A549 (cell line): ENCODE results near the gene SS18L1. TPM values are rescaled to one million over a fixed set of nuclear protein-coding genes. Genes with fewer than 3 reads are reported as not detected.

Source experiments
- ATAC-seq, 2 experiments: fragments of 200-7000 bp in 1 of 2; fragments of >200 bp in 1 of 2; cut with Nextera tagmentation in 1 of 2; cut with Tn5 transposase in 1 of 2; 3 replicates each; pipeline versions ENCODE4 v1.8.0 to v1.9.1; 2018 to 2020; ENCODE audit warnings: mild to moderate bottlenecking in 1 of 2, moderate library complexity in 1 of 2
- CTCF ChIA-PET: fragments of 300-600 bp; sonication (Branson Sonifier 250); formaldehyde crosslinking; extraction: SDS; loops from one replicate; lab custom pipeline; 2021; ENCODE audit warnings: antibody characterized with exemption, inconsistent platforms; lab: Yijun Ruan, JAX
- POLR2A ChIA-PET: fragments of 350-600 bp; formaldehyde crosslinking; extraction: SDS; loops from one replicate; lab custom pipeline; 2021; ENCODE audit warnings: antibody characterized with exemption, inconsistent platforms; lab: Yijun Ruan, JAX
- DNase-seq, 2 experiments: peaks; one replicate each; pipeline versions ENCODE4 v3.0.0 to v3.0.0-alpha.2; 2011 to 2016; ENCODE audit warnings: low read depth in 1 of 2, low spot score in 1 of 2
- FAIRE-seq: peaks from 2 replicates; lab custom pipeline; 2011; peaks lifted over from hg19 to GRCh38; lab: Jason Lieb, UNC
- H3K27ac ChIP-seq, 2 experiments: fragments of >200 bp; sonication (Bioruptor Twin); formaldehyde crosslinking; 3 replicates each; pipeline ENCODE4 v1.5.1; 2016 to 2017
- H3K4me1 ChIP-seq: fragments of >200 bp; sonication (Bioruptor Twin); formaldehyde crosslinking; 3 replicates; pipeline ENCODE4 v1.6.1; 2016
- H3K4me2 ChIP-seq: fragments of >200 bp; sonication (Bioruptor Twin); formaldehyde crosslinking; 3 replicates; pipeline ENCODE4 v1.6.1; 2016
- H3K4me3 ChIP-seq: fragments of >200 bp; sonication (Bioruptor Twin); formaldehyde crosslinking; 3 replicates; pipeline ENCODE4 v1.5.1; 2016
- H3K9me3 ChIP-seq: fragments of >200 bp; sonication (Bioruptor Twin); formaldehyde crosslinking; 3 replicates; pipeline ENCODE4 v1.6.1; 2016
- EP300 ChIP-seq, 2 experiments: fragments of >200 bp; sonication (Bioruptor Twin); formaldehyde crosslinking; IDR thresholded peaks; 2 replicates in 1 of 2; 3 replicates in 1 of 2; pipeline ENCODE4 v1.6.1; 2016 to 2017
- FOSL2 ChIP-seq, 2 experiments: fragments of 450-650 bp in 1 of 2; fragments of >200 bp in 1 of 2; sonication (Bioruptor Twin) in 1 of 2; formaldehyde crosslinking; IDR thresholded peaks; 2 replicates each; pipeline versions ENCODE4 v1.5.0 to v1.6.1; 2016 to 2020; ENCODE audit warnings: mild to moderate bottlenecking in 1 of 2, moderate library complexity in 1 of 2
- GATA3 ChIP-seq: IDR thresholded peaks from 2 replicates; pipeline ENCODE4 v1.6.1; 2012; ENCODE audit warnings: borderline replicate concordance
- HEYL ChIP-seq: fragments of 250-450 bp; sonication (Bioruptor Pico); IDR thresholded peaks from 2 replicates; pipeline ENCODE4 v1.8.0; 2021; ENCODE audit warnings: mild to moderate bottlenecking, moderate library complexity
- KDM5A ChIP-seq: fragments of 200-600 bp; sonication (generic); IDR thresholded peaks from 2 replicates; pipeline ENCODE4 v1.6.1; 2016; ENCODE audit warnings: antibody characterized with exemption, mild to moderate bottlenecking
- MAFK ChIP-seq: fragments of 450-650 bp; IDR thresholded peaks from 2 replicates; pipeline ENCODE4 v1.6.1; 2014; ENCODE audit not compliant: partially characterized antibody
- RARB ChIP-seq: fragments of 250-450 bp; sonication (Bioruptor Pico); IDR thresholded peaks from 2 replicates; pipeline ENCODE4 v1.8.0; 2021; ENCODE audit warnings: mild to moderate bottlenecking, moderate library complexity
- SMC3 ChIP-seq: fragments of >200 bp; sonication (Bioruptor Twin); formaldehyde crosslinking; IDR thresholded peaks from 3 replicates; pipeline ENCODE4 v1.6.1; 2018; ENCODE audit warnings: inconsistent platforms
- SREBF2 ChIP-seq: fragments of 450-650 bp; IDR thresholded peaks from 2 replicates; pipeline ENCODE4 v1.6.1; 2014; ENCODE audit warnings: mild to moderate bottlenecking, moderate library complexity
- TP53 ChIP-seq: fragments of 250-450 bp; sonication (Bioruptor Pico); IDR thresholded peaks from 2 replicates; pipeline ENCODE4 v1.5.0; 2021; ENCODE audit warnings: mild to moderate bottlenecking, moderate library complexity
- WGBS: methylation state at CpG from one replicate; pipeline ENCODE4 v1.1.6; 2017; ENCODE audit errors: missing lambda C conversion rate; 5-methylcytosine and 5-hydroxymethylcytosine counted together
- polyA plus RNA-seq, 4 experiments: library from polyadenylated mRNA; depleted of rRNA in 3 of 4; stranded (reverse); fragments of >200 nt; fragmentation: RNase III in 1 of 4; extraction: RNeasy Plus Mini Kit Qiagen cat#74134 plus additional on column Dnase treatment in 1 of 4; gene quantifications; 2 replicates in 3 of 4; 3 replicates in 1 of 4; pipeline ENCODE4 v1.2.3, GENCODE V29; 2011 to 2017
- TF ChIP-seq, protein P1 (sequence below): fragments of >200 bp; sonication (Bioruptor Twin); formaldehyde crosslinking; IDR thresholded peaks from 3 replicates; pipeline ENCODE4 v1.6.1; 2016
- TF ChIP-seq, protein P2 (sequence below): fragments of 450-650 bp; IDR thresholded peaks from 2 replicates; pipeline ENCODE4 v1.6.1; 2014; ENCODE audit warnings: antibody characterized with exemption
- TF ChIP-seq, protein P3 (sequence below): fragments of 250-450 bp; sonication (Bioruptor Pico); IDR thresholded peaks from 2 replicates; pipeline ENCODE4 v1.5.0; 2020; ENCODE audit warnings: low read depth, mild to moderate bottlenecking, moderate library complexity
- TF ChIP-seq, protein P4 (sequence below): fragments of 250-450 bp; sonication (Bioruptor Pico); IDR thresholded peaks from 2 replicates; pipeline ENCODE4 v1.5.0; 2021; ENCODE audit warnings: mild to moderate bottlenecking, moderate library complexity, borderline replicate concordance

SS18L1 gene
- polyA plus RNA-seq, 2 of the 4 experiments (the other 2 are of a cell fraction), result 7.4 to 13.1 TPM

DNA sequence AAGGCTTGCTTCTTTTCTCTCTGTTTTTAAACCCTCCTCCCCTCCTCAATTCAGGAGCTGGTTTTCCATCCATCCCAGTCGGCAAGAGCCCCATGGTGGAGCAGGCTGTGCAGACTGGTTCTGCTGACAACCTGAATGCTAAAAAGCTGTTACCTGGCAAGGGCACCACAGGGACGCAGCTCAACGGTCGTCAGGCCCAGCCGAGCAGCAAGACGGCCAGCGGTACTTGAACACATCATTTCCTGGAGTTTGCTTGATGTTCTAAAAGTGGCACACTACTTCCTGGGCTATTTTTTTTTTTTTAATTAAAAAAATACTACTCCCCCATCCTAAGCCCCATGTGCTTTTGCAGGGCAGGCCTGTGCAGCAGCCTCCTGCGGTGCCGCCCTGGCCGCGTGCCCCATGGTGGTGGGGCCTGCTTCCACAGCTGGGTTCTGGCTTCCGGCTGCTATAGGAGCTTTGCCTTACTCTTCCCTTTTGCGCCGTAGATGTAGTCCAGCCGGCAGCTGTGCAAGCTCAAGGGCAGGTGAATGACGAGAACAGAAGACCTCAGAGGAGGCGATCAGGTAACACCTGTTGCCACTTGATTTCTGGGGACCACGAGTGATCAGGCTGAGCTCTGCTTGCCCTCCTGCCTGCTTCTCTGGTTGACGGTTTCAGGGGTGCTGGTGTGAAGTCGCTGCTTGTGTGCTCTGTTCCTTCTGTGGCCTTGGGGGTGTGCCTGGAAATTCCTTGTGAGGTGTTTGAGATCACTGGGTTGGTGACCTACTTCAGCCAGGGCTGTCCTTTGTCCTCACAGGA lies 13.6 kb upstream of the SS18L1 start:
- H3K9me3 ChIP-seq, result no peaks in the 10 kb centered on the region
- no peak for FAIRE-seq
- no peak for DNase-seq
- no peaks in the 10 kb centered on the region for H3K4me1 ChIP-seq
- H3K27ac ChIP-seq, result no peak overlapping the region
- ChIA-PET CTCF (interaction anchor here (0.6 to 2.4 kb wide), 3 partner anchors 12 to 119 kb away, joined by 3 to 9 read pairs (median 9); no protein-coding TSS in a partner anchor), POLR2A (interaction anchor here (0.5 kb wide), 1 partner anchor 1444 kb away, joined by 3 read pairs; the partner anchor contains the start of gene HELZ2)
- WGBS, result 93% methylated on average over 20 of the region's 20 CpGs
- H3K4me2 ChIP-seq, result no peak overlapping the region
- no peak for ATAC-seq
- no peak for TF ChIP-seq TP53 (CRISPR knock-in tag)
- TF ChIP-seq MAFK, result no peak
- no peak for TF ChIP-seq HEYL (CRISPR knock-in tag)
- no peak for TF ChIP-seq RARB
- TF ChIP-seq EP300 (IDR thresholded peaks at IDR 0.05), result no peak
- TF ChIP-seq, protein P1, sequence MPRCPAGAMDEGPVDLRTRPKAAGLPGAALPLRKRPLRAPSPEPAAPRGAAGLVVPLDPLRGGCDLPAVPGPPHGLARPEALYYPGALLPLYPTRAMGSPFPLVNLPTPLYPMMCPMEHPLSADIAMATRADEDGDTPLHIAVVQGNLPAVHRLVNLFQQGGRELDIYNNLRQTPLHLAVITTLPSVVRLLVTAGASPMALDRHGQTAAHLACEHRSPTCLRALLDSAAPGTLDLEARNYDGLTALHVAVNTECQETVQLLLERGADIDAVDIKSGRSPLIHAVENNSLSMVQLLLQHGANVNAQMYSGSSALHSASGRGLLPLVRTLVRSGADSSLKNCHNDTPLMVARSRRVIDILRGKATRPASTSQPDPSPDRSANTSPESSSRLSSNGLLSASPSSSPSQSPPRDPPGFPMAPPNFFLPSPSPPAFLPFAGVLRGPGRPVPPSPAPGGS, result no peak
- no peak for TF ChIP-seq SMC3
- TF ChIP-seq, protein P2, sequence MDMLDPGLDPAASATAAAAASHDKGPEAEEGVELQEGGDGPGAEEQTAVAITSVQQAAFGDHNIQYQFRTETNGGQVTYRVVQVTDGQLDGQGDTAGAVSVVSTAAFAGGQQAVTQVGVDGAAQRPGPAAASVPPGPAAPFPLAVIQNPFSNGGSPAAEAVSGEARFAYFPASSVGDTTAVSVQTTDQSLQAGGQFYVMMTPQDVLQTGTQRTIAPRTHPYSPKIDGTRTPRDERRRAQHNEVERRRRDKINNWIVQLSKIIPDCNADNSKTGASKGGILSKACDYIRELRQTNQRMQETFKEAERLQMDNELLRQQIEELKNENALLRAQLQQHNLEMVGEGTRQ, result no peak
- no peak overlapping the region for H3K4me3 ChIP-seq

DNA sequence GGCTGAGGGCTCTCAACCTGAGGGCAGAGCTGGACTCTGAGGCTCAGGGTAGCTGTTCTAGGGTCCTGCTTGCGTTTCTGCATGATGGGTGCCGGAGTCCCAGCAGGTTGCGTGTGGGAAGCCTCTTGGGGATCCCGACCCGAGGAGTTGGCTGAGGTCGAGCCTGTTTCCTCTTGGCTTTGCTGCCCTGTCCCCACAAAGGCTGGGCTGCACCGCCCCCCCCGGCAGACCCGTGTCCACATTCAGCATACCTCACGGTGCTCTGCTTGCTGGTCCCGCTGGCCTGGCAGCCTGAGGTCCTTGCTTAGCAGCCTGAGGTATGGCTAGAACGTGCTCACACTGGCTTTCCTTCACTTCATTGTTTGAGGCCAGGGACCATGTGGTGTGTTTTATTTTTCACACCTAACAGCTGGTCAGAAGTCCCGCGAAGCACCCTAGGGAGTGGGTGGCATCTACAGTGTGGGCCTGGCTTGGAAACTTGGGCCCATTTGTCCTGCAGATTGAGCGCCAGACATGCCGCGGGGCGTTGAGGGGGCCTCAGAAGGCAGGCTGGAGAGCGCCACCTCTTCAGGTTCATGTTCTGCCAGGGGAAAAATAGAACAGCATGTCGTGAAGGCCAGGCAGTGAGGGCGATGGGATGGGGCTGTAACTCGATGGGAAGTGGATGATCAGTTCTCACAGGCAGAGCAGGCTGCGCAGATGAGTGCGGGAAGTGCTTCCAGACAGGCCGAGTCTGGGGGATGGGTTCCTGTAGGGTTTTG lies 11.8 kb upstream of the SS18L1 start:
- Histone ChIP-seq H3K9me3 (no peaks in the 10 kb centered on the region), H3K4me3 (no peak overlapping the region), H3K4me1 (no peaks in the 10 kb centered on the region), H3K4me2 (no peak overlapping the region), H3K27ac (no peak overlapping the region)
- DNase-seq (no peak), ATAC-seq (no peak), FAIRE-seq (no peak)
- WGBS, result 93% methylated on average over 25 of the region's 25 CpGs
- CTCF ChIA-PET, result interaction anchor here (0.6 to 2.4 kb wide), 3 partner anchors 9 to 121 kb away, joined by 3 to 9 read pairs (median 3); no protein-coding TSS in a partner anchor
- TF ChIP-seq MAFK (no peak), SREBF2 (no peak), FOSL2 (IDR thresholded peaks at IDR 0.05) (no peak), FOSL2 (CRISPR knock-in tag; IDR thresholded peaks at IDR 0.05) (no peak), KDM5A (no peak), GATA3 (no peak)
- TF ChIP-seq, protein P3, sequence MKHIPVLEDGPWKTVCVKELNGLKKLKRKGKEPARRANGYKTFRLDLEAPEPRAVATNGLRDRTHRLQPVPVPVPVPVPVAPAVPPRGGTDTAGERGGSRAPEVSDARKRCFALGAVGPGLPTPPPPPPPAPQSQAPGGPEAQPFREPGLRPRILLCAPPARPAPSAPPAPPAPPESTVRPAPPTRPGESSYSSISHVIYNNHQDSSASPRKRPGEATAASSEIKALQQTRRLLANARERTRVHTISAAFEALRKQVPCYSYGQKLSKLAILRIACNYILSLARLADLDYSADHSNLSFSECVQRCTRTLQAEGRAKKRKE (CRISPR knock-in tag), result no peak
- TF ChIP-seq, protein P4, sequence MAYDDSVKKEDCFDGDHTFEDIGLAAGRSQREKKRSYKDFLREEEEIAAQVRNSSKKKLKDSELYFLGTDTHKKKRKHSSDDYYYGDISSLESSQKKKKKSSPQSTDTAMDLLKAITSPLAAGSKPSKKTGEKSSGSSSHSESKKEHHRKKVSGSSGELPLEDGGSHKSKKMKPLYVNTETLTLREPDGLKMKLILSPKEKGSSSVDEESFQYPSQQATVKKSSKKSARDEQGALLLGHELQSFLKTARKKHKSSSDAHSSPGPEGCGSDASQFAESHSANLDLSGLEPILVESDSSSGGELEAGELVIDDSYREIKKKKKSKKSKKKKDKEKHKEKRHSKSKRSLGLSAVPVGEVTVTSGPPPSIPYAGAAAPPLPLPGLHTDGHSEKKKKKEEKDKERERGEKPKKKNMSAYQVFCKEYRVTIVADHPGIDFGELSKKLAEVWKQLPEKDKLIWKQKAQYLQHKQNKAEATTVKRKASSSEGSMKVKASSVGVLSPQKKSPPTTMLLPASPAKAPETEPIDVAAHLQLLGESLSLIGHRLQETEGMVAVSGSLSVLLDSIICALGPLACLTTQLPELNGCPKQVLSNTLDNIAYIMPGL (CRISPR knock-in tag), result no peak
- TF ChIP-seq, protein P2, result no peak
- TF ChIP-seq, protein P1, result no peak
- POLR2A ChIA-PET, result no interaction called here
